GM15510 (cell line): ENCODE results near the gene ZNF598.

Experiments
- POLR2A ChIP-seq: IDR thresholded peaks from 3 replicates; pipeline ENCODE4 v1.6.1; 2011; ENCODE audit warnings: borderline replicate concordance; ENCODE audit not compliant: insufficient read length; ENCODE audit errors: extremely low read depth

Gene ZNF598

DNA sequence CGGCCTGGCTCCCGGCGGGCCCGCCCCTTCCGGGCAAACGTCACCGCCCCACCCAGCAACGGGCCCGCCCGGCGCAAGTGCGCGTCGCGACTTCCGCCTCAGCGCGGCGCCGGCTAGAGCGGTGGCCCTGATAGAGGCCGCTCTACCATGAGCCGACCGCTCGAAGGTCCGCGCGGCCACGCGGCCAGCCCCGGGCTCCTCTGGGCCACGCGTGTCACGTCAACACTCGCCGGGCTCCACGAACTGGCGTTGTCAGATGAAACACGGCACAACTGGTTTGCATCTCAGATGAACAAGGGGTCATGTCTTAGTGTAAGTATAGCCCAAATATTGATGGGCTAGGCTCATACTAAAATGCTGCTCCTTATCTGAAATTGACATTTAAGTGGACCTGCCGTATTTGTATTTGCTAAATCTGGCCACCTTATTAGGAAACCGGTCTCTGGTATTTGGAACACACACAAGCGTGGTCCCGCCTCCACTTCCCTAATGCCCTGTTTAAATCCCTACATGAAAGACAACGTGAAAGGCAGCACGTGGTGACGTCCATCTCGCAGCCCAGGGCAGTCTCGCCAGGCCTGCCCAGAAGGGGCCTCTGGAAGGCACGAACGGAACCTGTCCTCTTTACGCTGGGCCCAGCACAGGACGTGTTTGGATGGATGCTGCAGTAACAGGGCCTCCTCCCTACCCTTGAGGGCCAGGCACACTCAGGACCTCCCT, at the start of gene ZNF598:
Gene ZNF598, minus strand, starts transcription at position 31 of the 720 bp plus-strand sequence.
- TF ChIP-seq POLR2A, result peak; percentile 93

GRCh38 chr16:2058872-2059271, 49.3 kb upstream of the ZNF598 start:
- no peak for TF ChIP-seq POLR2A

GRCh38 chr16:2058420-2058819, 48.8 kb upstream of the ZNF598 start:
- no peak for TF ChIP-seq POLR2A

DNA sequence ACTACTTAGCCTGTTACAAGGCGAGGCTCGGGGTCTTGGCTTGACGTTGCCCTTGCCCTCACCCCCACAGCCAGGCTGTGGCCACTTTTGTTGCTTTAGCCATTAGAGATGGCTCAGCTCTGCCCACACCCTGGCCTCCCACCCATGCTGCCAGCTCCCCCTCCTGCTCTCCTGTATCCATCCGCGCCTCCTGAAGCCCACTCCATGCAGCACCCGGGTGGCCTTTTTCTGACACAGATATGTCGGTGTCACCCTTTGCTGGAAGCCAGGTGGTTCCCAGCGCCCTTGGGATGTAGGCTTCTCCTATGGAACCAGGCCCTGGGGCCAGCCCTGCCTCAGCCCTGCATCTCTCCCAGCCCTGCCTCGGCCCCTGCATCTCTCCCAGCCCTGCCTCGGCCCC, 47.8 kb upstream of the ZNF598 start:
- TF ChIP-seq POLR2A, result no peak

DNA sequence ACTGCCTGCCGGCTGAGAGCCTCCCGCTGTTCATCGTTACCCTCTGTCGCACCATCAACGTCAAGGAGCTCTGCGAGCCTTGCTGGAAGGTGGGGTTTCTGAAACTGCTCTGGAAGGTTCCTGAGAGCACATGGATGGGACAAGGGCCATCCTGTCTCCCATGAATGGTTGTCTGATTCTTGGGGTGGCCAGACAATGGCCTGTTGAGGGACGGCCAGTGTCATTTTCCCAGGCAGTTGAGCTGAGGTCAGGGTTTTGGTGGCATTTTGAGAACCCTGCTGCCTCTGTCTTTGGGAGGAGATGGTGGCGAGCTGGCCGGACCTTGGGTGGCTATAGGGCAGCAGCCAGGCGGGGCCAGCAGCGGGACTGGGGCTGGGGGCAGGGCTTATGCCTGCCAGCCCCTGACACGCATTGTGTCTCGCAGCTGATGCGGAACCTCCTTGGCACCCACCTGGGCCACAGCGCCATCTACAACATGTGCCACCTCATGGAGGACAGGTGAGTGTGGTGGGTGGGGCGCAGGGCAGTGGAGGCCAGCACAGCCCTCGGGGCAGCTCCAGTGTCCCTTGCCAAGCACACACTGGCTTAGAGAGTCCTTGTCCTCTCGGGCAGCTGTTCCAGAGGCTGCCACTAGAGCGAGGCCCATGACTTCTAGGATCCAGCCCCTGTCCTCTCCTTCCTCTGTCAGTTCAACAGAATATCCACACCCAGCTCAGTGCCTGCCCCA, 47.2 kb upstream of the ZNF598 start:
- TF ChIP-seq POLR2A, result no peak

GRCh38 chr16:2056077-2056476, 46.5 kb upstream of the ZNF598 start:
- no peak for TF ChIP-seq POLR2A

DNA sequence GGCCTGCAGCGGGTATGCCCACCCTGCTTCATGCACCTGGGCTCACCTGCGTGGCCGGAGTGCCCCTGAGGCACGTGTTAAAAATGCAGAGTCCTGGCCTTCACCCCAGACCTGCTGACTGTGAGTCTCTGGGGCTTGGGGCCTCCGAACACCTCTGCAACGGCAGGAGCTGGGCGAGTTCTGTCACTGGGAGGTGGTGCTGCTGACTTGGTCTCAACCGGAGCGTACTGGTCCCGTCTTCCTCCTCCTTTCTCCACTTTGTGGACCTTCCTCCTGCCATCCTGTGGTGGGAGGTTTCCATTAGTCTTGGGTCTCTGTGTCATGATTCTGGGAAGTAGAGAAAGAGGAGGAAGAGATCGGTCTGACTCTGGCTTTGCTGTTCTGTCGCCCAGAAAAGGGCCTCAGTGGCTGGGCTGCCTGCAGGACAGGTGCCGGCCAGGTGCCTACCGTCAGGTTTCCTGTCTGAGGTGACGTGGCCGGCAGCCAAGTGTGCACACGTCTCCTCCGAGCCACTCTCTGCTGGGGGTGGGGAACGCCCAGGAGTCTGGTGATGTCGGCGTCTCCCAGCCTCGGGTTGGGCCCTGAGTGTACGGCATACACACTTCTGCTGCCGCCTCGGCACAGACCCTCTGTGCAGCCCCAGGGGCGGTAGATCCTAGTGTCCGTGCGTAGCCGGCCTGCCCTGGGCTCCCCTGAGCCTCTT, 45.1 kb upstream of the ZNF598 start:
- no peak for TF ChIP-seq POLR2A

DNA sequence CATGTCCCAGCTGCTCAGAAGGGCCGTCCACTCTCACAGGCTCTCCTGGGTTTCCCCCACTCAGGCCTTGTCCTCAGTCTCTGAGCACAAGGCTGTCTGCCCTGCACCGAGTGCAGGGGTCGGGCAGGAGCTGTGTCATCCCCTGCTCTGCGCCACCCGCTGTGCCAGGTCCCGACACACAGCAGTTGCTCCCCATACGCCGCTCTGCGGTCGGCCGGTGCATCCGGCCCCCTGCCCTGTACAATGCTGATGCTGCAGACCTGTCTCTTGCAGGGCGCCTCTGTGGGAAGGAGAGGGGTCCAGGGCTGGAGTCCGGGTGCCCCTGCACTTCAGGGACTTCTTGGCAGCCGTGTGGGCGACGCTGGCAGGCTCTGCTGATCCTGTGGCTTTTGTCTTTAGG, 44.3 kb upstream of the ZNF598 start:
- no peak for TF ChIP-seq POLR2A

- TF ChIP-seq POLR2A, result no peak
These were observed 43.6 kb upstream of the ZNF598 start for GRCh38 chr16:2053211-2053610.

- no peak for TF ChIP-seq POLR2A
These were observed 38.5 kb upstream of the ZNF598 start for GRCh38 chr16:2048116-2048543.

DNA sequence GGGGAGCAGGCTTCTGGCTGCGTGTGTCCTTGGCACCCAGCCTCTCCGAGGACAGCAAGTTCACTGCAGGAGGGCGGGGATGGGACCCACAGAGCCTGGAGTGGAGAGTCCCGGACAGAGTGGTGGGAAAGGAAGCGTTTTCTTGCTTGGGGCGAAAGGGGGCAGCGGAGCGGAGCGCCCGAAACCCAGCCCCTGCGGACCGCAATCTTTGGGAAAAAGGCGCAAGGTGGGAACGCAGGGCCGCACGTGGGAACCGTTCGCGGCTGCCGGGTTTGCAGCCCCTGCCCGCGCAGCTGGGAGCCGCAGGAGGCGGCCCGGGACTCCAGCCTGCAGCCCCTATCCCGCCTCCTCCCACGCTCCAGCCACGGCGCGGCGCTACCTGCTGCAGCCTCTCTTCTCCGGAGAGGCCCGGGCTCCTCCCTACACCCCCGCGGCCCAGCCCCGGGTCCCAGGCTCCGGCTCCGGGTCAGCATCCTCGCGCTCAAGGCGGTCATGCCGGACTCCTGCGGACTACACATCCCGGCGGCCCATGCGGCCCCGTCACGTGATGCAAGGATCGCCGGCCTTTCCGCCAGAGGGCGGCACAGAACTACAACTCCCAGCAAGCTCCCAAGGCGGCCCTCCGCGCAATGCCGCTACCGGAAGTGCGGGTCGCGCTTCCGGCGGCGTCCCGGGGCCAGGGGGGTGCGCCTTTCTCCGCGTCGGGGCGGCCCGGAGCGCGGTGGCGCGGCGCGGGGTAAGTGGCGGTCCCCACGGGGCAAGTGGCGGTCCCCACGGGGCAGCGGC, 37.9 kb upstream of the ZNF598 start, which contains the start of the genes NTHL1 and TSC2:
Gene NTHL1, minus strand, starts transcription at position 505 of the 786 bp plus-strand sequence. Its CDS starts 11 bp downstream, at position 494.
Gene TSC2, plus strand, starts transcription at position 656 of the 786 bp plus-strand sequence. CDS start 631 bp downstream, outside the sequence.
- peak; percentile 80 for TF ChIP-seq POLR2A

DNA sequence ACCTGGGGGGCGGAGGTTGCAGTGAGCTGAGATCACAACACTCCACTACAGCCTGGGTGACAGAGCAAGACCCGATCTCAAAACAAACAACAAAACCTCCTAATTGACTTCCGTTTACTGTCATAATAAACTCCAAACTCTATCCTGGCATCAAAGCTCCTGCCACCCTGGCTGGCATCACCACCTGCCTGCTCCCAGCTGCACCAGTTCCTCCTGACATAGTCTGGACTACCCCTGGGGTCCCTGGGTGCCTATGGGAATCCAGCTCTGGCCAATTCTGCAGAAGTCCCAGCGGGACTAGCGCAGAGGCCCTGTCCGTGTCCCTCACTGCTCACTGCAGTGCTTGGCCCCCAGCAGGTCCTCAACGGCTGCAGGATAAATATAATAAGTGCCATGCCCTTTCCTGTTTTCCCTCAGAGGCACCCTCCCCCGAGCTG, 37.3 kb upstream of the ZNF598 start:
- TF ChIP-seq POLR2A, result no peak

DNA sequence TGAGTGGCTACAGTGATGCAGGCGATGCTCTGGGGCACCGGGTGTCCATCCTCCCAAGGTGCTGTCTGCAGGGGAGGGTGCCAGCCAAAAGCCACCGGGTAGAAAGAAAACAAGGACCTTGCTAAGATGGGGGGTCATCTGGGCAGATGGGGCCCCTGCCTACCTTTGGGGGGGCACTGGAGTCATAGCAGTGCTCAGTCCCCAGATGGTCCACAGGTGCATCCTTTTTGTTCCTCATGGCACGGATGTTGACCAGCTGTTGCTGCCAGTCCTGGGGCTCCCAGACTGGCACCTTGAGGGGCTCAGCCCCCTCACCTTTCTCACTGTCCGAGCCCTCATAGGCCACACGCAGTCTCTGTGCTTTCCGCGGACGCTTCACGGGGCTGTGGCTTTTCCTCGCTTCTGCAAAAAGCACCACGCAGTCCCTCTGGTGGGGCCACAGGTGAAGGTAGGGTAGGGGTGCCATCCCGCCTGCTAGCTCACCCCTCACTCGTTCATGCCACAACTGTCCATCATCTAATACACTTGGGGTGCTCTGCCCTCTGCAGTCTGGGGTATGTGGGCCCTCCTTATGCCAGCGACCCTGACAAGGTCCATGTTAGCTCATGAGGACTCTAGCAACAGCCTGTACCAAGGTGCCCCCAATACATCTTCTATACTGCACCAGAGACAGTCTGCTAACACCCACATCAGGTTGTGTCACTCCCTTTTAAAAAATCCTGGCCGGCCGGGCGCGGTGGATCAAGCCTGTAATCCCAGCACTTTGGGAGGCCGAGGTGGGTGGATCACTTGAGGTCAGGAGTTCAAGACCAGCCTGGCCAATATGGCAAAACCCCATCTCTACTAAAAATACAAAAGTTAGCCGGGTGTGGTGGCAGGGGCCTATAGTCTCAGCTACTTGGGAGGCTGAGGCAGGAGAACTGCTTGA, 36.6 kb upstream of the ZNF598 start:
- no peak for TF ChIP-seq POLR2A

GRCh38 chr16:2044541-2044940, 34.9 kb upstream of the ZNF598 start:
- TF ChIP-seq POLR2A, result no peak
